Measurements from ENCODE around the gene BSX. TPM values are rescaled to one million over a fixed set of nuclear protein-coding genes. Genes with fewer than 3 reads are reported as not detected.

The BSX gene
- total and polyA plus RNA-seq, 2 donors (not counting 3 experiments of a cell fraction or from before 2014, with no cell fraction given): not detected

DNA sequence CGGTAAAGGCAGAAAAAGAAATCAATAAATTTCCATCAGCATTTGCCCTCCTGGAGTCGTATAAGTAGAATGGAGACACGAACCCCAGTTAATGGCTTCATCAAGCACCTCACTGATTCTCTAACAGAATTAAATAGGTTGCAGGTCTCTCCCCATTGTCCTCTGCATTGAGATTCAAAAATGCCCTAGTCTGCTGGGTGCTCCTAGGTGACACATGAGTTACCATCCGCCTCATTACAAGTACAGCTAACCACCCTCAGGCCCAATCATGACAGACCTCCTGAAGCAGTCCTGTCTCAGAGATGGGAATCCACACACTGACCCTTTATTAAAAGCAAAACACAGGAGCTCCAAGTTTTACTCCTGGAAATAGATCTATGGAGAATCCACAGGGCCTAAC is 48.9 kb upstream of the BSX start:
- H4K20me1 ChIP-seq (replicated peaks; ENCODE audit: control insufficient read depth, extremely low read depth, insufficient read depth, low read length): no peaks in the 10 kb centered on the region
- H3K27me3 ChIP-seq (ENCODE audit: control insufficient read depth in 2 of 2, insufficient read depth in 2 of 2, low read length in 2 of 2): peaks cover 4 to 7% of the 10 kb centered on the region in 2 experiments
- no peaks in the 10 kb centered on the region for H3K9me3 ChIP-seq (replicated peaks; ENCODE audit: control insufficient read depth, insufficient read depth, low read length)
- CTCF ChIA-PET: interaction anchor here (0.8 to 2.4 kb wide), 6 partner anchors 10 to 401 kb away, joined by 3 to 18 read pairs (median 5); no protein-coding TSS in a partner anchor
- no peak overlapping the region for H3K4me3 ChIP-seq (replicated peaks in 1 of 3; ENCODE audit: insufficient read depth in 1 of 3, low read depth in 1 of 3, low read length in 3 of 3)
- H3K79me2 ChIP-seq (ENCODE audit: control insufficient read depth, insufficient read depth, low read length): no peaks in the 10 kb centered on the region
- H3K9ac ChIP-seq (replicated peaks; ENCODE audit: extremely low read depth, insufficient read depth, low read length): no peak overlapping the region
- H3K36me3 ChIP-seq (ENCODE audit: control insufficient read depth in 2 of 2, extremely low read depth in 1 of 2, insufficient read depth in 2 of 2, low read length in 2 of 2): no peaks in the 10 kb centered on the region
- POLR2A ChIA-PET: no interaction called here
- intact Hi-C loops (cut with micrococcal nuclease) (no loop called here), dilution Hi-C loops (cut with MboI; ENCODE audit: extremely low pct_ligation_motif_present, low sequenced_read_pairs) (no loop called here)
- H3K9me1 ChIP-seq (replicated peaks; ENCODE audit: control insufficient read depth, extremely low read depth, insufficient read depth, low read length): no peaks in the 10 kb centered on the region
- DNase-seq (ENCODE audit: low read depth, low spot score): no peak
- no peak overlapping the region for H2AFZ ChIP-seq (ENCODE audit: low read depth, low read length)
- BruUV-seq (replicated peaks): no TSS peak
- no peak for FAIRE-seq
- no peak overlapping the region for H3K27ac ChIP-seq (ENCODE audit: insufficient read depth, low read depth, low read length)
- no peak for TF ChIP-seq EZH2 (IDR thresholded peaks at IDR 0.05; ENCODE audit: borderline replicate concordance, low read depth, low read length, severe bottlenecking)
- TF ChIP-seq POLR2AphosphoS5 (IDR thresholded peaks at IDR 0.05; ENCODE audit: insufficient read depth, low read depth, low read length): no peak
- TF ChIP-seq GATA2 (IDR thresholded peaks at IDR 0.05; ENCODE audit: insufficient read depth, insufficient read length, low read depth, low read length): no peak
- no peak for TF ChIP-seq JUN (IDR thresholded peaks at IDR 0.05; ENCODE audit: borderline replicate concordance, insufficient read depth, insufficient read length, low read depth)
- H3K4me2 ChIP-seq (ENCODE audit: insufficient read depth, low read length): no peak overlapping the region
- H3K4me1 ChIP-seq (ENCODE audit: control insufficient read depth, extremely low read depth, insufficient read depth, low read length): no peaks in the 10 kb centered on the region

GRCh38 chr11:123020968-123021367 is 39.3 kb upstream of the BSX start:
- no peak for TF ChIP-seq GATA2 (IDR thresholded peaks at IDR 0.05; ENCODE audit: insufficient read depth, insufficient read length, low read depth, low read length)
- TF ChIP-seq, protein P1, sequence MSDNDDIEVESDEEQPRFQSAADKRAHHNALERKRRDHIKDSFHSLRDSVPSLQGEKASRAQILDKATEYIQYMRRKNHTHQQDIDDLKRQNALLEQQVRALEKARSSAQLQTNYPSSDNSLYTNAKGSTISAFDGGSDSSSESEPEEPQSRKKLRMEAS (IDR thresholded peaks at IDR 0.05; ENCODE audit: insufficient read depth, insufficient read length): no peak
- TF ChIP-seq JUN (IDR thresholded peaks at IDR 0.05; ENCODE audit: borderline replicate concordance, insufficient read depth, insufficient read length, low read depth): no peak
- TF ChIP-seq EZH2 (IDR thresholded peaks at IDR 0.05; ENCODE audit: borderline replicate concordance, low read depth, low read length, severe bottlenecking): no peak
- no peak for TF ChIP-seq MYC (IDR thresholded peaks at IDR 0.05; ENCODE audit: low read depth, low read length)
- no peak for TF ChIP-seq FOS (IDR thresholded peaks at IDR 0.05; ENCODE audit: borderline replicate concordance, insufficient read depth, low read length)
- TF ChIP-seq POLR2AphosphoS5 (IDR thresholded peaks at IDR 0.05; ENCODE audit: insufficient read depth, low read depth, low read length): no peak
- TF ChIP-seq, protein P2, sequence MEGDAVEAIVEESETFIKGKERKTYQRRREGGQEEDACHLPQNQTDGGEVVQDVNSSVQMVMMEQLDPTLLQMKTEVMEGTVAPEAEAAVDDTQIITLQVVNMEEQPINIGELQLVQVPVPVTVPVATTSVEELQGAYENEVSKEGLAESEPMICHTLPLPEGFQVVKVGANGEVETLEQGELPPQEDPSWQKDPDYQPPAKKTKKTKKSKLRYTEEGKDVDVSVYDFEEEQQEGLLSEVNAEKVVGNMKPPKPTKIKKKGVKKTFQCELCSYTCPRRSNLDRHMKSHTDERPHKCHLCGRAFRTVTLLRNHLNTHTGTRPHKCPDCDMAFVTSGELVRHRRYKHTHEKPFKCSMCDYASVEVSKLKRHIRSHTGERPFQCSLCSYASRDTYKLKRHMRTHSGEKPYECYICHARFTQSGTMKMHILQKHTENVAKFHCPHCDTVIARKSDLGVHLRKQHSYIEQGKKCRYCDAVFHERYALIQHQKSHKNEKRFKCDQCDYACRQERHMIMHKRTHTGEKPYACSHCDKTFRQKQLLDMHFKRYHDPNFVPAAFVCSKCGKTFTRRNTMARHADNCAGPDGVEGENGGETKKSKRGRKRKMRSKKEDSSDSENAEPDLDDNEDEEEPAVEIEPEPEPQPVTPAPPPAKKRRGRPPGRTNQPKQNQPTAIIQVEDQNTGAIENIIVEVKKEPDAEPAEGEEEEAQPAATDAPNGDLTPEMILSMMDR (IDR thresholded peaks at IDR 0.05; ENCODE audit: extremely low read depth in 1 of 2, insufficient read depth in 1 of 2, low read depth in 1 of 2, low read length in 2 of 2): peak; percentile 57 to 76
- Histone ChIP-seq H3K9me3 (replicated peaks; ENCODE audit: control insufficient read depth, insufficient read depth, low read length) (no peaks in the 10 kb centered on the region), H3K4me3 (replicated peaks in 1 of 3; ENCODE audit: insufficient read depth in 1 of 3, low read depth in 1 of 3, low read length in 3 of 3) (no peak overlapping the region), H2AFZ (ENCODE audit: low read depth, low read length) (no peak overlapping the region), H4K20me1 (replicated peaks; ENCODE audit: control insufficient read depth, extremely low read depth, insufficient read depth, low read length) (no peaks in the 10 kb centered on the region), H3K36me3 (ENCODE audit: control insufficient read depth in 2 of 2, extremely low read depth in 1 of 2, insufficient read depth in 2 of 2, low read length in 2 of 2) (no peaks in the 10 kb centered on the region), H3K9ac (replicated peaks; ENCODE audit: extremely low read depth, insufficient read depth, low read length) (no peak overlapping the region), H3K9me1 (replicated peaks; ENCODE audit: control insufficient read depth, extremely low read depth, insufficient read depth, low read length) (no peaks in the 10 kb centered on the region), H3K4me2 (ENCODE audit: insufficient read depth, low read length) (no peak overlapping the region), H3K27me3 (ENCODE audit: control insufficient read depth in 2 of 2, insufficient read depth in 2 of 2, low read length in 2 of 2) (peaks cover 3 to 16% of the 10 kb centered on the region in 2 experiments), H3K79me2 (ENCODE audit: control insufficient read depth, insufficient read depth, low read length) (no peaks in the 10 kb centered on the region), H3K4me1 (ENCODE audit: control insufficient read depth, extremely low read depth, insufficient read depth, low read length) (no peaks in the 10 kb centered on the region), H3K27ac (ENCODE audit: insufficient read depth, low read depth, low read length) (no peak overlapping the region)
- dilution Hi-C loops (cut with MboI; ENCODE audit: extremely low pct_ligation_motif_present, low sequenced_read_pairs): loop anchor here (10.0 kb wide), 1 partner anchor 156 kb away; no protein-coding TSS in a partner anchor
- FAIRE-seq: peak; percentile 50
- POLR2A ChIA-PET: no interaction called here
- intact Hi-C loops (cut with micrococcal nuclease): loop anchor here (5.0 kb wide), 1 partner anchor 214 kb away; no protein-coding TSS in a partner anchor
- peak; percentile 32 for DNase-seq (ENCODE audit: low read depth, low spot score)
- BruUV-seq (replicated peaks): no TSS peak
- CTCF ChIA-PET: interaction anchor here (0.6 to 9.6 kb wide), 48 partner anchors 8 to 440 kb away, joined by 3 to 621 read pairs (median 4); partner anchors contain the start of genes BSX, JHY and UBASH3B

Measured in endothelial cell of umbilical vein (primary cell).